ENCODE data around the gene COLEC12.
A peak's percentile ranks its signal among the peaks of the same experiment; 100 is the strongest.

COLEC12 gene

GRCh38 chr18:274313-274712, 226.2 kb downstream of the COLEC12 start:
- Histone ChIP-seq H3K4me1 (ENCODE audit: insufficient read depth, low read length) (peaks cover 3% of the 10 kb centered on the region), H3K9me3 (ENCODE audit: low read length) (no peaks in the 10 kb centered on the region), H3K27ac (ENCODE audit: low read depth, low read length) (no peak overlapping the region), H3K36me3 (ENCODE audit: insufficient read depth, low read length) (no peaks in the 10 kb centered on the region), H3K27me3 (ENCODE audit: control insufficient read depth in 1 of 2, insufficient read depth in 2 of 2, low read length in 2 of 2) (no peaks in the 10 kb centered on the region), H3K9ac (ENCODE audit: low read length) (no peak overlapping the region), H3K4me3 (ENCODE audit: low read depth in 1 of 2, low read length in 2 of 2) (no peak overlapping the region)

DNA sequence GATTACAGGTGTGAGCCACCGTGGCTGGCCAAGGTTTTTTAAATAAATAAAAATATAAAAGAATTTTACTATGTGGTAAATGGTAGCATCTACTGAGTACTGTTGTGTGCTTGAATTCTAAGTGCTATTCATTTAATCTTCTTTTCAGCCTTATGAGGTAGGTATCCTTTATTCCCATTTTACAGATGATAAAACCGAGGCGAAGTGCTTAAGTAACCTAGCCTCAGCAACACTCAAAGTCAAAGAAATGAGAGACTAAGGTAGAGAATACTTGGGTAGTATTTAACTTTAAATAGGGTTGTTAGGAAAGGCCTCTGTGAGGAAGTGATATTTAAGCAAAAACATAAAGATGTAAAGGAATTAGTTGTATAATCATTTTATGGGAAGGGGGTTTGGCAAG, 227.0 kb downstream of the COLEC12 start:
- no peaks in the 10 kb centered on the region for H3K27me3 ChIP-seq (ENCODE audit: control insufficient read depth in 1 of 2, insufficient read depth in 2 of 2, low read length in 2 of 2)
- no peak overlapping the region for H3K27ac ChIP-seq (ENCODE audit: low read depth, low read length)
- H3K9ac ChIP-seq (ENCODE audit: low read length), result no peak overlapping the region
- no peaks in the 10 kb centered on the region for H3K36me3 ChIP-seq (ENCODE audit: insufficient read depth, low read length)
- no peak overlapping the region for H3K4me3 ChIP-seq (ENCODE audit: low read depth in 1 of 2, low read length in 2 of 2)
- no peaks in the 10 kb centered on the region for H3K9me3 ChIP-seq (ENCODE audit: low read length)
- H3K4me1 ChIP-seq (ENCODE audit: insufficient read depth, low read length), result peaks cover 10% of the 10 kb centered on the region

DNA sequence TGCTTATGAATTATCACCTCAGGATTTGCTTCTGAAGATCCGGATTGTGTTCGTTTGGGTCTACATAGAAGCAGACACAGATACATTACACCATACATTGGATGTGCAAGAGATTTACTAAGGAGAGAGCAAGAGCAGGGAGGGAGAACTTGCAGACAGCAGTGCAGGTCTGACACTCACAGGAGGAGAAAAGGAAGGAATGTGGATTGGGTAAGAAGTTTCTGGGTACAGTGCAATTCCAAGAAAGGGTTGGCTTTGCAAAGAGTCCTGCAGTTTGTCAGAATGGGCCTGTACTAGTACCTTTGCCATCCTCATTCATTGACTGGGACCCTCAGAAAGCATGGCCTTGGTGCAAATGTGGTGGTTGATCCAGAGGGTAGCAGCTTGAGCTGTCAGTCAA, 227.9 kb downstream of the COLEC12 start:
- H3K9ac ChIP-seq (ENCODE audit: low read length), result no peak overlapping the region
- no peak overlapping the region for H3K4me3 ChIP-seq (ENCODE audit: low read depth in 1 of 2, low read length in 2 of 2)
- no peaks in the 10 kb centered on the region for H3K36me3 ChIP-seq (ENCODE audit: insufficient read depth, low read length)
- no peak overlapping the region for H3K27ac ChIP-seq (ENCODE audit: low read depth, low read length)
- H3K9me3 ChIP-seq (ENCODE audit: low read length), result no peaks in the 10 kb centered on the region
- H3K27me3 ChIP-seq (ENCODE audit: control insufficient read depth in 1 of 2, insufficient read depth in 2 of 2, low read length in 2 of 2), result no peaks in the 10 kb centered on the region
- H3K4me1 ChIP-seq (ENCODE audit: insufficient read depth, low read length), result peaks cover 11% of the 10 kb centered on the region

DNA sequence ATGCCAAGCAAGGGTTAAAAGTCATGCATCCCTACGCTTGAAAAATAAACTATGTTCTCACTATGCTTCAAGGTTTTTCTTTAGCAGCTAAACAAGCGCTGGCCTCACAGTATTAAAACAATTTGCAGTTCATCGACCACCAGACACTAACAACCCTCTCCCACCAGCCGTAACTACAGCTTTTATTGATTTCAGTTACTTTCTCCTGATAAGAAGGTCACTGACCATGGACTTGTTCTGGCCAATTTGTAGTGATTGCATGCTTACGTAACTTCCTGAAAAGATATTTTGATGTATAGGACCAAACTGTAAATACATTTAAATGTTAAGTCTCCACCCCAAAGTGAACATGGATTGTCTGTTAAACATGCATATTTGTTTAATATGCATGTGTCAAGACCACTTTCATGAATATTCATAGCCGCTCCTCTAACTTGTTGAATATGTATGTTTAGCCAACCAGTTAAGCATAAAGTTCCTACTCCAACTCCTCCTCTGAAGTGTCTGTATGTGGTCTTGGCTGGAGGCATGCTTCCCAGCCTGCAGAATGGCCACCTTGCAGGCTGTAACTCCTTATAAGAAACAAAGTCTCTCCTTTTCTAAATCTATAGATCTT, 230.9 kb downstream of the COLEC12 start:
- H3K9me3 ChIP-seq (ENCODE audit: low read length), result no peaks in the 10 kb centered on the region
- peaks cover 14% of the 10 kb centered on the region for H3K4me1 ChIP-seq (ENCODE audit: insufficient read depth, low read length)
- H3K9ac ChIP-seq (ENCODE audit: low read length), result no peak overlapping the region
- H3K36me3 ChIP-seq (ENCODE audit: insufficient read depth, low read length), result peaks cover 3% of the 10 kb centered on the region
- no peaks in the 10 kb centered on the region for H3K27me3 ChIP-seq (ENCODE audit: control insufficient read depth in 1 of 2, insufficient read depth in 2 of 2, low read length in 2 of 2)
- H3K27ac ChIP-seq (ENCODE audit: low read depth, low read length), result no peak overlapping the region
- H3K4me3 ChIP-seq (ENCODE audit: low read depth in 1 of 2, low read length in 2 of 2), result peak overlapping the region in 1 of 2 donors; percentile 98

- Histone ChIP-seq H3K27ac (ENCODE audit: low read depth, low read length) (peak within 1 kb of the TSS; percentile 96), H3K4me1 (ENCODE audit: insufficient read depth, low read length) (peaks cover 14% of the 10 kb centered on the region), H3K27me3 (ENCODE audit: control insufficient read depth in 1 of 2, insufficient read depth in 2 of 2, low read length in 2 of 2) (no peaks in the 10 kb centered on the region), H3K36me3 (ENCODE audit: insufficient read depth, low read length) (peaks cover 15% of the 10 kb centered on the region), H3K4me3 (ENCODE audit: low read depth in 1 of 2, low read length in 2 of 2) (peak within 1 kb of the TSS; percentile 94 to 98), H3K9me3 (ENCODE audit: low read length) (no peaks in the 10 kb centered on the region), H3K9ac (ENCODE audit: low read length) (peak within 1 kb of the TSS; percentile 97)
Measured at GRCh38 chr18:267688-268552, 232.6 kb downstream of the COLEC12 start, which contains the start of gene THOC1. Gene THOC1 (minus strand): TSS chr18:268047. CDS start chr18:268019, 28 bp downstream.

GRCh38 chr18:267380-267687, 233.2 kb downstream of the COLEC12 start:
- peaks cover 20% of the 10 kb centered on the region for H3K36me3 ChIP-seq (ENCODE audit: insufficient read depth, low read length)
- H3K27ac ChIP-seq (ENCODE audit: low read depth, low read length), result peak overlapping the region; percentile 96
- H3K27me3 ChIP-seq (ENCODE audit: control insufficient read depth in 1 of 2, insufficient read depth in 2 of 2, low read length in 2 of 2), result no peaks in the 10 kb centered on the region
- peak overlapping the region; percentile 97 for H3K9ac ChIP-seq (ENCODE audit: low read length)
- peak overlapping the region; percentile 94 to 98 for H3K4me3 ChIP-seq (ENCODE audit: low read depth in 1 of 2, low read length in 2 of 2)
- H3K4me1 ChIP-seq (ENCODE audit: insufficient read depth, low read length), result peaks cover 14% of the 10 kb centered on the region
- no peaks in the 10 kb centered on the region for H3K9me3 ChIP-seq (ENCODE audit: low read length)

All from muscle layer of colon (tissue), 2 donors.